NCI-H1105 (cell line): Measurements from ENCODE around the gene MRPS2.
A peak's percentile ranks its signal among the peaks of the same experiment; 100 is the strongest.
"Not testable (repeated sequence)": the region's sequence is repeated elsewhere in the genome, so short reads cannot be mapped to it uniquely, and the experiment has no call there.

Experiments
- DNase-seq: peaks from one replicate; lab custom pipeline; 2025; lab: John Stamatoyannopoulos, UW

MRPS2 gene

GRCh38 chr9:135500525-135501260 lies at the start of gene MRPS2:
Gene MRPS2, plus strand, starts transcription at chr9:135500682. Its CDS starts 29 bp downstream, at chr9:135500711.
- DNase-seq: peak; percentile 83

- DNase-seq: no peak
Observed at GRCh38 chr9:135450956-135451355, 49.5 kb upstream of the MRPS2 start.

- DNase-seq: not testable (repeated sequence)
Observed at GRCh38 chr9:135451909-135452308, 48.6 kb upstream of the MRPS2 start.

- no peak for DNase-seq
Observed at GRCh38 chr9:135454737-135455136, 45.7 kb upstream of the MRPS2 start.

- DNase-seq: no peak
Observed at GRCh38 chr9:135455401-135456030, 45.0 kb upstream of the MRPS2 start.

- no peak for DNase-seq
Observed at GRCh38 chr9:135456436-135457104, 43.9 kb upstream of the MRPS2 start.

- DNase-seq: not testable (repeated sequence)
Observed at GRCh38 chr9:135458478-135458877, 42.0 kb upstream of the MRPS2 start.

- DNase-seq: peak; percentile 48
Observed at GRCh38 chr9:135461936-135462335, 38.5 kb upstream of the MRPS2 start.

GRCh38 chr9:135463140-135463539 lies 37.3 kb upstream of the MRPS2 start:
- no peak for DNase-seq

GRCh38 chr9:135464181-135464580 lies 36.3 kb upstream of the MRPS2 start:
- no peak for DNase-seq

GRCh38 chr9:135468854-135469521 lies 31.5 kb upstream of the MRPS2 start:
- DNase-seq: no peak

GRCh38 chr9:135471791-135472640 lies 28.5 kb upstream of the MRPS2 start:
- no peak for DNase-seq

GRCh38 chr9:135473972-135474543 lies 26.4 kb upstream of the MRPS2 start:
- DNase-seq: no peak

GRCh38 chr9:135474915-135475314 lies 25.6 kb upstream of the MRPS2 start:
- no peak for DNase-seq

GRCh38 chr9:135476561-135477355 lies 23.7 kb upstream of the MRPS2 start:
- DNase-seq: no peak

GRCh38 chr9:135478191-135478590 lies 22.3 kb upstream of the MRPS2 start:
- DNase-seq: no peak

- no peak for DNase-seq
Observed at GRCh38 chr9:135478829-135479468, 21.5 kb upstream of the MRPS2 start.

GRCh38 chr9:135479469-135480052 lies 20.9 kb upstream of the MRPS2 start, which contains the start of gene PPP1R26:
Gene PPP1R26, plus strand, starts transcription at chr9:135479782. Its CDS starts 4,729 bp downstream, at chr9:135484511.
- DNase-seq: no peak
